HepG2 (cell line): Measurements from ENCODE around the gene EMC8. TPM values are rescaled to one million over a fixed set of nuclear protein-coding genes. Genes with fewer than 3 reads are reported as not detected.
A peak's percentile ranks its signal among the peaks of the same experiment; 100 is the strongest.

Experiments used
- HIVEP1 ChIP-seq: sonication (generic); formaldehyde crosslinking; IDR thresholded peaks from 2 replicates; pipeline ENCODE4 v1.4.0; 2020; ENCODE audit warnings: mild to moderate bottlenecking, missing genetic modification reagents
- KLF15 ChIP-seq: sonication (generic); formaldehyde crosslinking; IDR thresholded peaks from 2 replicates; pipeline ENCODE4 v1.8.1; 2023; ENCODE audit warnings: borderline replicate concordance, mild to moderate bottlenecking, inconsistent platforms, missing genetic modification reagents, mixed read lengths
- SRSF1 ChIP-seq: fragments of 200-400 bp; formaldehyde crosslinking; optimal IDR thresholded peaks from 2 replicates; pipeline ENCODE3; 2017; ENCODE audit warnings: mild to moderate bottlenecking, low read depth, low read length, moderate library complexity
- SRY ChIP-seq: sonication (generic); formaldehyde crosslinking; IDR thresholded peaks from 2 replicates; pipeline ENCODE4 v1.8.0; 2022; ENCODE audit warnings: mild to moderate bottlenecking, missing genetic modification reagents
- ZBTB38 ChIP-seq: sonication (generic); formaldehyde crosslinking; IDR thresholded peaks from 2 replicates; pipeline ENCODE4 v1.5.1; 2020; ENCODE audit warnings: mild to moderate bottlenecking, missing genetic modification reagents
- ZBTB42 ChIP-seq: sonication (generic); formaldehyde crosslinking; IDR thresholded peaks from 2 replicates; pipeline ENCODE4 v1.5.0; 2020; ENCODE audit warnings: mild to moderate bottlenecking, missing genetic modification reagents
- ZFP37 ChIP-seq: sonication (generic); formaldehyde crosslinking; IDR thresholded peaks from 2 replicates; pipeline ENCODE4 v1.4.0; 2020; ENCODE audit warnings: missing genetic modification reagents, borderline replicate concordance
- ZNF510 ChIP-seq: sonication (generic); formaldehyde crosslinking; IDR thresholded peaks from 2 replicates; pipeline ENCODE4 v1.4.0; 2020; ENCODE audit warnings: low read depth, mild to moderate bottlenecking, missing genetic modification reagents
- ZNF550 ChIP-seq: sonication (generic); formaldehyde crosslinking; IDR thresholded peaks from 2 replicates; pipeline ENCODE4 v1.4.0; 2020; ENCODE audit warnings: mild to moderate bottlenecking, missing genetic modification reagents, borderline replicate concordance
- ZNF616 ChIP-seq: sonication (generic); formaldehyde crosslinking; IDR thresholded peaks from 2 replicates; pipeline ENCODE4 v1.5.0; 2020; ENCODE audit warnings: low read depth, mild to moderate bottlenecking, missing genetic modification reagents
- polyA plus RNA-seq, 8 experiments: library from polyadenylated mRNA; depleted of rRNA in 3 of 8; stranded (reverse) in 7 of 8; unstranded in 1 of 8; fragments of >200 nt; fragmentation: Illumina TruSeq in 4 of 8; extraction: Trizol in 4 of 8; gene quantifications; 2 replicates each; pipeline versions ENCODE4 v1.2.1 to v1.2.3, GENCODE V29; 2011 to 2016; ENCODE audit warnings: low read depth in 4 of 8, missing spikeins in 1 of 8, mixed read lengths in 1 of 8; ENCODE audit not compliant: insufficient read depth in 1 of 8
- total RNA-seq, 5 experiments: library from RNA; depleted of rRNA; stranded (reverse); fragments of >200 nt; fragmentation: Illumina TruSeq; extraction: Trizol; gene quantifications; 2 replicates each; pipeline ENCODE4 v1.2.3, GENCODE V29; 2016; ENCODE audit warnings: low read depth in 1 of 5
- TF ChIP-seq, protein P1 (sequence below): sonication (generic); formaldehyde crosslinking; IDR thresholded peaks from 2 replicates; pipeline ENCODE4 v1.4.0; 2020; ENCODE audit warnings: missing genetic modification reagents
- TF ChIP-seq, protein P2 (sequence below): sonication (generic); formaldehyde crosslinking; IDR thresholded peaks from 2 replicates; pipeline ENCODE4 v1.4.0; 2020; ENCODE audit warnings: missing genetic modification reagents, borderline replicate concordance
- TF ChIP-seq, protein P3 (sequence below): sonication (generic); formaldehyde crosslinking; IDR thresholded peaks from 2 replicates; pipeline ENCODE4 v1.5.0; 2020; ENCODE audit warnings: missing genetic modification reagents, mild to moderate bottlenecking, borderline replicate concordance

The EMC8 gene
- total and polyA plus RNA-seq, 2 of the 13 experiments (the other 11 are each of a cell fraction or from before 2014, with no cell fraction given), result 55.0 to 76.0 TPM

DNA sequence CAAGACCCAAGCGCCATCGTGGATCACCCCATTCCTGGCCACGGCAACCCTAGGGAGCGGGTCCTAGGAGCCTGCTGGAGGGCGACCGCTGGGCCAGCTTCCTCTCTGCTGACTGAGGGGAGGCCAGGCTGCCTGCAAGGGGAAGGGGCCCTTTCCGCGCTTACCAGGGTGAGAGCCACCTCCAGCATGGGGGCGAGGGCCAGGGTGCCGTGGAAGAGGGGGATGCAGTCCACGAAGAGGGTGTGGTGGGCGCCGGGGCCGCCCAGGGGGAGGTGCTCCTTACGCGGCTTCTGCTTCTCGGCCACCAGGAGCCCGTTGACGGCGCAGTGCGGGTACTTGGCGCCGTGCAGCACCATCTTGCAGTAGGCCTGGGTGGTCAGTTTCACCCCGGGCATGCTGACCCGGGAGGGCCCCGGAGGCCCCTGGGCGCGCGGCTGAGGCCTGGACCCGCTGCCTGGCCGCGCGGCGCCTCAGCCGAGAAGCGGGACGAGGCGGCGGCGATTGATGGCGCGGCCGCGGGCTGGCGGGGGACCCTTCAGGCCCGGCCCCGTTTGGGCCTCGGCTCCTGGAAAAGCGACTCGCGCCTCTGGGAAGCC lies 345 bp downstream of the EMC8 start (continued):
- TF ChIP-seq, protein P1, sequence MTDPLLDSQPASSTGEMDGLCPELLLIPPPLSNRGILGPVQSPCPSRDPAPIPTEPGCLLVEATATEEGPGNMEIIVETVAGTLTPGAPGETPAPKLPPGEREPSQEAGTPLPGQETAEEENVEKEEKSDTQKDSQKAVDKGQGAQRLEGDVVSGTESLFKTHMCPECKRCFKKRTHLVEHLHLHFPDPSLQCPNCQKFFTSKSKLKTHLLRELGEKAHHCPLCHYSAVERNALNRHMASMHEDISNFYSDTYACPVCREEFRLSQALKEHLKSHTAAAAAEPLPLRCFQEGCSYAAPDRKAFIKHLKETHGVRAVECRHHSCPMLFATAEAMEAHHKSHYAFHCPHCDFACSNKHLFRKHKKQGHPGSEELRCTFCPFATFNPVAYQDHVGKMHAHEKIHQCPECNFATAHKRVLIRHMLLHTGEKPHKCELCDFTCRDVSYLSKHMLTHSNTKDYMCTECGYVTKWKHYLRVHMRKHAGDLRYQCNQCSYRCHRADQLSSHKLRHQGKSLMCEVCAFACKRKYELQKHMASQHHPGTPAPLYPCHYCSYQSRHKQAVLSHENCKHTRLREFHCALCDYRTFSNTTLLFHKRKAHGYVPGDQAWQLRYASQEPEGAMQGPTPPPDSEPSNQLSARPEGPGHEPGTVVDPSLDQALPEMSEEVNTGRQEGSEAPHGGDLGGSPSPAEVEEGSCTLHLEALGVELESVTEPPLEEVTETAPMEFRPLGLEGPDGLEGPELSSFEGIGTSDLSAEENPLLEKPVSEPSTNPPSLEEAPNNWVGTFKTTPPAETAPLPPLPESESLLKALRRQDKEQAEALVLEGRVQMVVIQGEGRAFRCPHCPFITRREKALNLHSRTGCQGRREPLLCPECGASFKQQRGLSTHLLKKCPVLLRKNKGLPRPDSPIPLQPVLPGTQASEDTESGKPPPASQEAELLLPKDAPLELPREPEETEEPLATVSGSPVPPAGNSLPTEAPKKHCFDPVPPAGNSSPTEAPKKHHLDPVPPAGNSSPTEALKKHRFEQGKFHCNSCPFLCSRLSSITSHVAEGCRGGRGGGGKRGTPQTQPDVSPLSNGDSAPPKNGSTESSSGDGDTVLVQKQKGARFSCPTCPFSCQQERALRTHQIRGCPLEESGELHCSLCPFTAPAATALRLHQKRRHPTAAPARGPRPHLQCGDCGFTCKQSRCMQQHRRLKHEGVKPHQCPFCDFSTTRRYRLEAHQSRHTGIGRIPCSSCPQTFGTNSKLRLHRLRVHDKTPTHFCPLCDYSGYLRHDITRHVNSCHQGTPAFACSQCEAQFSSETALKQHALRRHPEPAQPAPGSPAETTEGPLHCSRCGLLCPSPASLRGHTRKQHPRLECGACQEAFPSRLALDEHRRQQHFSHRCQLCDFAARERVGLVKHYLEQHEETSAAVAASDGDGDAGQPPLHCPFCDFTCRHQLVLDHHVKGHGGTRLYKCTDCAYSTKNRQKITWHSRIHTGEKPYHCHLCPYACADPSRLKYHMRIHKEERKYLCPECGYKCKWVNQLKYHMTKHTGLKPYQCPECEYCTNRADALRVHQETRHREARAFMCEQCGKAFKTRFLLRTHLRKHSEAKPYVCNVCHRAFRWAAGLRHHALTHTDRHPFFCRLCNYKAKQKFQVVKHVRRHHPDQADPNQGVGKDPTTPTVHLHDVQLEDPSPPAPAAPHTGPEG, result no peak
- no peak for TF ChIP-seq ZBTB42
- TF ChIP-seq, protein P2, sequence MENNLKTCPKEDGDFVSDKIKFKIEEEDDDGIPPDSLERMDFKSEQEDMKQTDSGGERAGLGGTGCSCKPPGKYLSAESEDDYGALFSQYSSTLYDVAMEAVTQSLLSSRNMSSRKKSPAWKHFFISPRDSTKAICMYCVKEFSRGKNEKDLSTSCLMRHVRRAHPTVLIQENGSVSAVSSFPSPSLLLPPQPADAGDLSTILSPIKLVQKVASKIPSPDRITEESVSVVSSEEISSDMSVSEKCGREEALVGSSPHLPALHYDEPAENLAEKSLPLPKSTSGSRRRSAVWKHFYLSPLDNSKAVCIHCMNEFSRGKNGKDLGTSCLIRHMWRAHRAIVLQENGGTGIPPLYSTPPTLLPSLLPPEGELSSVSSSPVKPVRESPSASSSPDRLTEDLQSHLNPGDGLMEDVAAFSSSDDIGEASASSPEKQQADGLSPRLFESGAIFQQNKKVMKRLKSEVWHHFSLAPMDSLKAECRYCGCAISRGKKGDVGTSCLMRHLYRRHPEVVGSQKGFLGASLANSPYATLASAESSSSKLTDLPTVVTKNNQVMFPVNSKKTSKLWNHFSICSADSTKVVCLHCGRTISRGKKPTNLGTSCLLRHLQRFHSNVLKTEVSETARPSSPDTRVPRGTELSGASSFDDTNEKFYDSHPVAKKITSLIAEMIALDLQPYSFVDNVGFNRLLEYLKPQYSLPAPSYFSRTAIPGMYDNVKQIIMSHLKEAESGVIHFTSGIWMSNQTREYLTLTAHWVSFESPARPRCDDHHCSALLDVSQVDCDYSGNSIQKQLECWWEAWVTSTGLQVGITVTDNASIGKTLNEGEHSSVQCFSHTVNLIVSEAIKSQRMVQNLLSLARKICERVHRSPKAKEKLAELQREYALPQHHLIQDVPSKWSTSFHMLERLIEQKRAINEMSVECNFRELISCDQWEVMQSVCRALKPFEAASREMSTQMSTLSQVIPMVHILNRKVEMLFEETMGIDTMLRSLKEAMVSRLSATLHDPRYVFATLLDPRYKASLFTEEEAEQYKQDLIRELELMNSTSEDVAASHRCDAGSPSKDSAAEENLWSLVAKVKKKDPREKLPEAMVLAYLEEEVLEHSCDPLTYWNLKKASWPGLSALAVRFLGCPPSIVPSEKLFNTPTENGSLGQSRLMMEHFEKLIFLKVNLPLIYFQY (CRISPR knock-in tag), result no peak
- no peak for TF ChIP-seq ZNF510 (CRISPR knock-in tag)
- TF ChIP-seq, protein P3, sequence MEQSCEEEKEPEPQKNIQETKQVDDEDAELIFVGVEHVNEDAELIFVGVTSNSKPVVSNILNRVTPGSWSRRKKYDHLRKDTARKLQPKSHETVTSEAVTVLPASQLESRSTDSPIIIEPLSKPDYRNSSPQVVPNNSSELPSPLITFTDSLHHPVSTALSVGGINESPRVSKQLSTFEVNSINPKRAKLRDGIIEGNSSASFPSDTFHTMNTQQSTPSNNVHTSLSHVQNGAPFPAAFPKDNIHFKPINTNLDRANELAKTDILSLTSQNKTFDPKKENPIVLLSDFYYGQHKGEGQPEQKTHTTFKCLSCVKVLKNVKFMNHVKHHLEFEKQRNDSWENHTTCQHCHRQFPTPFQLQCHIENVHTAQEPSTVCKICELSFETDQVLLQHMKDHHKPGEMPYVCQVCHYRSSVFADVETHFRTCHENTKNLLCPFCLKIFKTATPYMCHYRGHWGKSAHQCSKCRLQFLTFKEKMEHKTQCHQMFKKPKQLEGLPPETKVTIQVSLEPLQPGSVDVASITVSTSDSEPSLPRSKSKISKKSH, result 0 out of 2 replicates have a peak, but pooled peaks have one; percentile 31
- peak; percentile 66; the same call in 1 of the 2 replicates for TF ChIP-seq ZNF616
- 0 out of 2 replicates have a peak, but pooled peaks have one; percentile 26 for TF ChIP-seq HIVEP1
- 0 out of 2 replicates have a peak, but pooled peaks have one; percentile 11 for TF ChIP-seq ZNF550 (CRISPR knock-in tag)
- TF ChIP-seq ZFP37 (CRISPR knock-in tag), result no peak
- TF ChIP-seq ZBTB38, result no peak
- no peak for TF ChIP-seq SRSF1
- TF ChIP-seq SRY (CRISPR knock-in tag), result no peak
- TF ChIP-seq KLF15, result no peak
